ENCODE data around the gene USP49.

USP49 gene

GRCh38 chr6:41757271-41757670 is 137.9 kb downstream of the USP49 start:
- no peak for DNase-seq (ENCODE audit: low read depth)

- no peak for DNase-seq (ENCODE audit: low read depth)
Measured at GRCh38 chr6:41756354-41756753, 138.8 kb downstream of the USP49 start.

GRCh38 chr6:41755895-41756294 is 139.3 kb downstream of the USP49 start:
- DNase-seq (ENCODE audit: low read depth): no peak

- DNase-seq (ENCODE audit: low read depth): no peak
Measured at GRCh38 chr6:41750374-41750773, 144.8 kb downstream of the USP49 start.

GRCh38 chr6:41748542-41748941 is 146.6 kb downstream of the USP49 start:
- no peak for DNase-seq (ENCODE audit: low read depth)

GRCh38 chr6:41748102-41748477 is 147.1 kb downstream of the USP49 start:
- no peak for DNase-seq (ENCODE audit: low read depth)

- DNase-seq (ENCODE audit: low read depth): no peak
Measured at GRCh38 chr6:41747256-41748101, 147.7 kb downstream of the USP49 start, which contains the start of gene PGC. Gene PGC (minus strand): TSS chr6:41747397. CDS start chr6:41747334, 63 bp downstream.

GRCh38 chr6:41746107-41746506 is 149.1 kb downstream of the USP49 start:
- no peak for DNase-seq (ENCODE audit: low read depth)

GRCh38 chr6:41744236-41744787 is 150.9 kb downstream of the USP49 start:
- DNase-seq (ENCODE audit: low read depth): no peak

- DNase-seq (ENCODE audit: low read depth): no peak
Measured at GRCh38 chr6:41743406-41744235, 151.6 kb downstream of the USP49 start.

GRCh38 chr6:41741625-41742490 is 153.3 kb downstream of the USP49 start:
- no peak for DNase-seq (ENCODE audit: low read depth)

- no peak for DNase-seq (ENCODE audit: low read depth)
Measured at GRCh38 chr6:41740366-41741162, 154.6 kb downstream of the USP49 start.
